ENCODE results near the gene REXO5.
A peak's percentile ranks its signal among the peaks of the same experiment; 100 is the strongest.

Gene REXO5

DNA sequence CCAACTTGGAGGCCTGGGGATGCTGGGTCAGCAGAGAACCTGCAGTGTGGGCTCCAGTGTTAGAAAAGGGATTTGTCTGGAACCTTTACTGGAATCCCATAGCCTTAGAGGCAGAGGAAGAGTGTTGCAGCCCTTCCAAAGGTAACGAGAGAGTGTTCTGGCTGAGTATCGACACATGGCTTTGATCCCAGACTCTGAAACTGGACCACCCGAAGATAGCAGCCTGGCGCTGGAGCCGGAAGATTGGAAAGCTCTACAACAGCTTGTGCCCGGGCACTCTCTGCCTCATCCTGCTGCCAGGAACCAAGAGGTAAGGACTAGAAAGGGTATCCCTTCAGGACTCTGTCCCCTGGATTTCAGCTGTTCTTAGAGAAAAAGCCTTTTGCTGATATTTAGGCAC lies 39.7 kb downstream of the REXO5 start:
- TF ChIP-seq CTCF (conservative IDR thresholded peaks at IDR 0.05; ENCODE audit: low read depth, low read length): no peak
- DNase-seq (ENCODE audit: low read depth): no peak
- no peak overlapping the region for H3K4me3 ChIP-seq (ENCODE audit: low read depth, low read length)

GRCh38 chr16:20846551-20846950 lies 40.2 kb downstream of the REXO5 start:
- TF ChIP-seq CTCF (conservative IDR thresholded peaks at IDR 0.05; ENCODE audit: low read depth, low read length): no peak
- no peak overlapping the region for H3K4me3 ChIP-seq (ENCODE audit: low read depth, low read length)
- DNase-seq (ENCODE audit: low read depth): no peak

GRCh38 chr16:20847550-20847949 lies 41.2 kb downstream of the REXO5 start:
- no peak for TF ChIP-seq CTCF (conservative IDR thresholded peaks at IDR 0.05; ENCODE audit: low read depth, low read length)
- no peak overlapping the region for H3K4me3 ChIP-seq (ENCODE audit: low read depth, low read length)
- no peak for DNase-seq (ENCODE audit: low read depth)

GRCh38 chr16:20849589-20850390 lies 43.5 kb downstream of the REXO5 start:
- peak; percentile 82 for DNase-seq (ENCODE audit: low read depth)
- H3K4me3 ChIP-seq (ENCODE audit: low read depth, low read length): no peak overlapping the region
- TF ChIP-seq CTCF (conservative IDR thresholded peaks at IDR 0.05; ENCODE audit: low read depth, low read length): peak; percentile 100

- no peak overlapping the region for H3K4me3 ChIP-seq (ENCODE audit: low read depth, low read length)
- DNase-seq (ENCODE audit: low read depth): peak; percentile 54
These were observed 44.7 kb downstream of the REXO5 start for GRCh38 chr16:20850981-20851380.

GRCh38 chr16:20851601-20852000 lies 45.3 kb downstream of the REXO5 start:
- peak; percentile 96 for DNase-seq (ENCODE audit: low read depth)
- no peak for TF ChIP-seq CTCF (conservative IDR thresholded peaks at IDR 0.05; ENCODE audit: low read depth, low read length)
- H3K4me3 ChIP-seq (ENCODE audit: low read depth, low read length): no peak overlapping the region

More at GRCh38 chr16:20850981-20851380, 44.7 kb downstream of the REXO5 start:
- TF ChIP-seq CTCF (conservative IDR thresholded peaks at IDR 0.05; ENCODE audit: low read depth, low read length): no peak

DNA sequence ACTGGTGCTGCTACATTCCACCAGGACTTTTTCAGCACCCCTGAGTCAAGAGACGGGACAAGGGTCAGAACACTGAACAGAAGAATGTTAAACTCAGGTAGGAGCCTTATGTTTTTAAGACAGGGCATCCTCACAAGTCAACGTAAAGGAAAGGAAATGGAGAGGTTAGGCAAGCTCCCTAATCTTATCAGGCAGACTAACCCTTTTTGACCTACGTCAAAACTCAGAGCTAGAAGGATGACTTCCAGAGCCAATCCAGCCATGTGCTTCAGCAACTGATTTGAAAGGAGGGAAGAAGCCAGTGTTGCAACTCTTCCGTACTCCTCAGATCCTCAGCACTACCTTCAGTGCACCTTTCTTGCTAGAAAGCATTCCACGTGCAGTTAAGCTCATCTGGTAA lies 46.8 kb downstream of the REXO5 start:
- no peak overlapping the region for H3K4me3 ChIP-seq (ENCODE audit: low read depth, low read length)
- no peak for DNase-seq (ENCODE audit: low read depth)
- no peak for TF ChIP-seq CTCF (conservative IDR thresholded peaks at IDR 0.05; ENCODE audit: low read depth, low read length)
